Measurements from ENCODE around the gene NAV2. TPM values are rescaled to one million over a fixed set of nuclear protein-coding genes. Genes with fewer than 3 reads are reported as not detected.

Gene NAV2
- polyA plus RNA-seq, 1 donor from 2014 or later = 3.0 TPM

DNA sequence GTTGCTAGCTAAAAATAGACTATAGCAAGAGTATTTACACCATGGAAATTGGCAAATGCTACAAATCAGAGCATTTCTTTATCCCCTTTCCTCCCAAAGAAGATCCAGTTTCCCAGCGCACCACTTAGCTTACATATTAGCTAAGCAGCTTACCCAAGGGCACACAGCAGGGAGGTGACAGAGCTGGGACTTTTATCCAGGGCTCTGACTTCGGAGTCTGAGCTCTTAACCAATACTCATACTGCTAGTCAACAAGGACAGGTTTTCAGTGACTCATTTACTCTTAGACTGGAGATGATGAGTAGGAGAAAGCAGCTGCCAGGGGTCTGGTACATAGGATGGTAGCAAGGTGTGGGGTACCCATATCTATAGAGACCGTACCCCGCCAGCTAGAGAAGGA is 38.4 kb downstream of the NAV2 start:
- no peak overlapping the region for H3K4me2 ChIP-seq (ENCODE audit: low read length)
- no peak overlapping the region for H3K9ac ChIP-seq (ENCODE audit: low read length)
- H3K4me3 ChIP-seq (ENCODE audit: low read length) = no peak overlapping the region
- no peak overlapping the region for H3K27ac ChIP-seq (ENCODE audit: low read length)
- H3K27me3 ChIP-seq (ENCODE audit: insufficient read depth, low read depth, low read length) = peaks cover 12% of the 10 kb centered on the region
- no peaks in the 10 kb centered on the region for H3F3A ChIP-seq (ENCODE audit: insufficient read depth, low read length, poor library complexity, severe bottlenecking)
- no peak overlapping the region for H2AFZ ChIP-seq (ENCODE audit: low read depth, low read length)
- H4K20me1 ChIP-seq (ENCODE audit: insufficient read depth) = no peaks in the 10 kb centered on the region
- TF ChIP-seq MXI1 (conservative IDR thresholded peaks at IDR 0.05; ENCODE audit: poor library complexity, severe bottlenecking) = no peak
- TF ChIP-seq TAF1 (IDR thresholded peaks at IDR 0.05; ENCODE audit: low read depth) = no peak
- TF ChIP-seq POLR2AphosphoS5 (IDR thresholded peaks at IDR 0.05) = no peak
- TF ChIP-seq RAD21 (conservative IDR thresholded peaks at IDR 0.05) = no peak
- no peak for TF ChIP-seq REST (IDR thresholded peaks at IDR 0.05; ENCODE audit: borderline replicate concordance)
- no peak for TF ChIP-seq SMC3 (conservative IDR thresholded peaks at IDR 0.05; ENCODE audit: poor library complexity)
- TF ChIP-seq CTCF (IDR thresholded peaks at IDR 0.05; ENCODE audit: poor library complexity, severe bottlenecking) = no peak
- no peaks in the 10 kb centered on the region for H3K9me3 ChIP-seq (ENCODE audit: low read length)
- H3K79me2 ChIP-seq (replicated peaks; ENCODE audit: insufficient read depth, low read length) = no peaks in the 10 kb centered on the region
- H3K9me2 ChIP-seq (ENCODE audit: insufficient read depth, low read length) = no peaks in the 10 kb centered on the region
- no peaks in the 10 kb centered on the region for H3K36me3 ChIP-seq (ENCODE audit: insufficient read depth, low read length)

GRCh38 chr11:19753451-19754106 is 40.9 kb downstream of the NAV2 start:
- Histone ChIP-seq H3K9ac (ENCODE audit: low read length) (no peak overlapping the region), H2AFZ (ENCODE audit: low read depth, low read length) (no peak overlapping the region), H3K9me2 (ENCODE audit: insufficient read depth, low read length) (no peaks in the 10 kb centered on the region), H3K4me2 (ENCODE audit: low read length) (no peak overlapping the region), H3K27me3 (ENCODE audit: insufficient read depth, low read depth, low read length) (peaks cover 21% of the 10 kb centered on the region), H3K4me3 (ENCODE audit: low read length) (no peak overlapping the region), H3K27ac (ENCODE audit: low read length) (no peak overlapping the region), H3K9me3 (ENCODE audit: low read length) (no peaks in the 10 kb centered on the region), H3F3A (ENCODE audit: insufficient read depth, low read length, poor library complexity, severe bottlenecking) (no peaks in the 10 kb centered on the region), H4K20me1 (ENCODE audit: insufficient read depth) (no peaks in the 10 kb centered on the region), H3K36me3 (ENCODE audit: insufficient read depth, low read length) (no peaks in the 10 kb centered on the region), H3K79me2 (replicated peaks; ENCODE audit: insufficient read depth, low read length) (no peaks in the 10 kb centered on the region)
- TF ChIP-seq REST (IDR thresholded peaks at IDR 0.05; ENCODE audit: borderline replicate concordance) = no peak
- no peak for TF ChIP-seq SMC3 (conservative IDR thresholded peaks at IDR 0.05; ENCODE audit: poor library complexity)
- no peak for TF ChIP-seq CTCF (IDR thresholded peaks at IDR 0.05; ENCODE audit: poor library complexity, severe bottlenecking)
- TF ChIP-seq TAF1 (IDR thresholded peaks at IDR 0.05; ENCODE audit: low read depth) = no peak
- no peak for TF ChIP-seq MXI1 (conservative IDR thresholded peaks at IDR 0.05; ENCODE audit: poor library complexity, severe bottlenecking)
- no peak for TF ChIP-seq RAD21 (conservative IDR thresholded peaks at IDR 0.05)
- TF ChIP-seq POLR2AphosphoS5 (IDR thresholded peaks at IDR 0.05) = no peak
- no peak for TF ChIP-seq EZH2 (IDR thresholded peaks at IDR 0.05; ENCODE audit: borderline replicate concordance, insufficient read depth, low read length, poor library complexity, severe bottlenecking)
- TF ChIP-seq EP300 (conservative IDR thresholded peaks at IDR 0.05; ENCODE audit: poor library complexity, severe bottlenecking) = no peak

Data from neural cell (in vitro differentiated cells).